Hematopoietic multipotent progenitor cell treated with erythropoietin and hydrocortisone succinate and interleukin-3 and kit ligand, for 15 days (in vitro differentiated cells): Measurements from ENCODE around the gene IQCF2.
"Not testable (repeated sequence)": the region's sequence is repeated elsewhere in the genome, so short reads cannot be mapped to it uniquely, and the experiment has no call there.

Source experiments
- DNase-seq: peaks from one replicate; pipeline ENCODE4 v3.0.0-alpha.2; 2015; ENCODE audit warnings: low spot score

The IQCF2 gene

DNA sequence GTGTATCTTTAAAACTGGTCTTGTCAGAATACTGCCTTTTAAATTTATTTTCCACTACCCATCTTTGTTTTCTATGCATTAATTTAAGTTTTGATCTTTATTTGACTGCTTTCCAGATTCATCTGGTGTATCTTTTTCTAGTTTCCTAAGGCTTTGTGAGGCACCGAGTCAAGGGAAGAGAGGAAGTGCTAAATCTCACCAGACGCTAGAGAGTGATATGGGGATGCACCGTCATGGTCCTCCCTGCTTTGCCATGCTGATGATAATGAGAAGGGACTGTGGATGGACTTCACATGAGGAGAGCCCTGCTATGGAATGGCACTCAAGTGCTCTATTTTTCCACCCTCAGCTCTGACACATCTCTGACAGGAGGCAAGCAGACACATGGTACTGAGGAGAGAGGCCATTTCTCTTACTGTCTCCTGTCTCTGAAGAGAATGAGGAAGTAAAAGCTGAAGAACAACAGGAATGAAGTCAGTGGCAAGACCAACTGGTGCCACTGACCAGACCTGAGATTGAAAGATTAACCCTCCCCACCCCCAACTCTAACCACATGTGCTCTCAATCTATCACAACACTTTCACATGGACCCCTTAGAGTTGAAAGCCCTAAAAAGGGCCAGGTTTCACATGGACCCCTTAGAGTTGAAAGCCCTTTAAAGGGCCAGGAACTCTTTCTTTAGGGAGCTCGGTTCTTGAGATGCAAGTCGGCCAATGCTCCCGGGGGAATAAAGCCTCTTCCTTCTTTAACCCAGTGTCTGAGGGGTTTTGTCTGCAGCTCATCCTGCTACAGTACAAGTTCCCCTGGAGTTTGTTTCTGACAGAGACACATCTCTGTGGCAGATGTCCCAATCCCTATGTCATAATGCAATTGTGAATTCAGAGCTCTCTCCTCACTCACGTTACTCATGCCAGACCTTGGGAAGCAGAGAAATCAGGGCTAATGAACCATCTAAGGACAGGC lies at the start of gene IQCF2:
TSS of gene IQCF2 (plus strand) at position 913 of the 963 bp plus-strand sequence. CDS start 52 bp downstream, outside the sequence.
- no peak for DNase-seq

GRCh38 chr3:51813539-51813938 lies 47.9 kb upstream of the IQCF2 start:
- no peak for DNase-seq

GRCh38 chr3:51814034-51814433 lies 47.4 kb upstream of the IQCF2 start:
- no peak for DNase-seq

DNA sequence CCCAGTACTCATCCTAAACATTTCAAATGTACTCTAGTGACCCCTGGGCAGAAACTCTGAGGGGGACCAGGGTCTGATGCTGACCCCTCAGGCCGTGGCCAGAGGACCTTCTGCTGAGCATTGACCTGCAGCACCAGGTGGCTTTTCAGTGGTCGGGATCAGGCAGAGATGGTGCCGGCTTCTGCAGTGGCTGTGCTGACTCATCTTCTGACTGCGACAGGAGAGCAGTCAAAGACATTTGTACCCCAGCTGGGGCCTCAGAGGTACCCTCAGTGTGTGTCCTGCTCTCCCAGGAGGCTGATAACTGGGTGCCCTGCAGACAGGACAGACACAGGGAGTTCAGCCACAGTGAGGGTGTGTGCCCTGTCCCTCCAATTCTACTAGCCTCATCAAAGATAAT lies 45.8 kb upstream of the IQCF2 start:
- no peak for DNase-seq

- no peak for DNase-seq
Measured at GRCh38 chr3:51816723-51817122, 44.7 kb upstream of the IQCF2 start.

- DNase-seq, result no peak
Measured at GRCh38 chr3:51817375-51817774, 44.0 kb upstream of the IQCF2 start.

DNA sequence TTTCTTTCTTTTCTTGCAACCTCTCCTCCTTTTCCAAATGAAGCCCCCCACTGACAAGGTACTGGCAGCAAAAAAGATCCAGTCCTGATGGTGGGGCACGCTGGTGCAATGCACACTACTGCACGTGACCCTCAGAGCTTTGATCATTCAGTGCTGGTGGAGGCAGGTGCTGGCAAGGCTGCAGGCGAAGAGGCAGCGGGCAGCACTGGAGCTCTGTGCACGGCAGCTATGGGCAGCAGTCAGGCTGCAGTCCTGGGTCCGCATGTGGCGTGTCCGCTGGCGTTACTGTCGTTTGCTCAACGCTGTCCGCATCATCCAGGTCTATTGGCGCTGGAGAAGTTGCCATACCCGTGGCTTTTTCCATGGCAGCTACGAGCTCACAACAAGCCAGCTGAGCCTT lies 42.3 kb upstream of the IQCF2 start:
- no peak for DNase-seq

- DNase-seq, result no peak
Measured at GRCh38 chr3:51819709-51820406, 41.6 kb upstream of the IQCF2 start.

DNA sequence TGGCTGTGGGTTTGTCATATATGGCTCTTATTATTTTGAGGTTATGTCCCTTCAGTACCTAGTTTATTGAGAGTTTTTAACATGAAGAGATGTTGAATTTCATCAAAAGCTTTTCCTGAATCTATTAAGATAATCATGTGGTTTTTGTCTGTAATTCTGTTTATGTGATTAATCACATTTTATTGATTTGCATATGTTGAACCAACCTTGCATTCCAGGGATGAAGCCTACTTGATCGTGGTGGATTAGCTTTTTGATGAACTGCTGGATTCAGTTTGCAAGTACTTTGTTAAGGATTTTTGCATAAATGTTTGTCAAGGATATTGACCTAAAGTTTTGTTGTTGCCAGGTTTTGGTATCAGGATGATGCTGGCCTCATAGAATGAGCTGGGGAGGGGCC lies 33.1 kb upstream of the IQCF2 start:
- DNase-seq, result no peak

GRCh38 chr3:51830345-51830744 lies 31.1 kb upstream of the IQCF2 start:
- no peak for DNase-seq

DNA sequence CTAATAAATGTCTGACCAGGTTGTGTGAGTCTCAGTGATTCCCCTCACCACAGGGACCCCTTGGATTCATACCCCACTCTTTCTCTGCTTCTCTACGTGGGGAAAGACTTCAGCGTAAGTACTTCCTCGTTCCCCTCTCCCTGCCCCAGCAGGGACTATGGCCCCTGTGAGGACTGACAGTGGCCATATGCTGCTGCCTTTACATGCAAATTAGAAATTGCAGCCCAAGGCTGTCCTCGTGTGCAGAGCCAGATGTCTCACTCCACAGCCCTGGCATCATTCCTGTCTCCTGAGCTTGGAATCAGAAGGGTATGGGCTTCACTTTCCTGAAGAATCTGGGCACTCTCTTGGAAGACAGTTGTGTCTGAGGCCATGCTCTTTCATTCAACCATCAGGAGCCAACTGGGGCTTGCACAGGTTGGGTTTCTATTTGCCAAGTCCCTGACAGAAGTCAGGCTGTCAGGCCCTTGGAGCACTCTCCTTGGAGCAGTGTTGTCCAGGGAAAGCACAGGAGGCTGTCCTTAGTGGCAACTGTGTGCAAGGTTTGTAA lies 30.5 kb upstream of the IQCF2 start:
- no peak for DNase-seq

DNA sequence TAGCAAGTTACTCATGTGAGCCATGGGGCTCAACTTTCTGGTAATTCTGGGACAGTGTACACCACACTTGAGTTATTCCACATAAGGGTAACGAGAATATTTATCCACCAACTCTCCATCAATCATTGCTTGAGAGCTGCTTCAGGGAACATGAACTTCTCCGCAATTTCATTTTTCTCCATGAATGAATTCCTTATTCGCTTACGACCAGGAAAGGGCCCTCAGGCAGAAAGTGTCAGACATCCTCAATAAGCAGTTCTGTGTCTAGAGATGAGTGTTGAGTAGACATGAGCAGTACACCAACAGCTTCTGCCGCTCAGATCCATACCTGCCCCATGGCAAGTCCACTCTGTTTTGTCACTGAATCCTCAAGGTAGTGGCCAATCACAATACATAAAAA lies 24.8 kb upstream of the IQCF2 start:
- no peak for DNase-seq

DNA sequence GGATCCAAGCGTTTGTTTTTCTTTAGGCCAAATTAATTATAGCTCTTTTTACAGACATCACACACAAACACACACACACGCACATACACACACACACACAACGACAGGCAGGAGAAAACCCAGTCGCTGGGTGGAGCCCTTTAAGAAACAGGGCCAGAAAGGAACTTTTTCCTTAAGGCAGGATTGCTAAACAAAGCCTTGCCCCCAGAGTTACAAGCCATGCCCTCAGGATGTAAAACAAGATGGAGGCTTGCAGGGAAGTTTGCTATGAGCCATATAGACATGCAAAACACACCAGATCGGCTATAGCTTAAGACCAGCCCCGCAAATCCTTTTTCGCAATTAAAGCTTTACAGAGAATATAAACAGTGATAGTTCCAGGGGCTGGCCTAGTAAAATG lies 16.3 kb upstream of the IQCF2 start:
- no peak for DNase-seq

GRCh38 chr3:51855411-51855810 lies 6.0 kb upstream of the IQCF2 start:
- DNase-seq, result not testable (repeated sequence)

- DNase-seq, result no peak
Measured at GRCh38 chr3:51862886-51863285, 1.5 kb downstream of the IQCF2 start.

- not testable (repeated sequence) for DNase-seq
Measured at GRCh38 chr3:51868896-51869295, 7.5 kb downstream of the IQCF2 start.

DNA sequence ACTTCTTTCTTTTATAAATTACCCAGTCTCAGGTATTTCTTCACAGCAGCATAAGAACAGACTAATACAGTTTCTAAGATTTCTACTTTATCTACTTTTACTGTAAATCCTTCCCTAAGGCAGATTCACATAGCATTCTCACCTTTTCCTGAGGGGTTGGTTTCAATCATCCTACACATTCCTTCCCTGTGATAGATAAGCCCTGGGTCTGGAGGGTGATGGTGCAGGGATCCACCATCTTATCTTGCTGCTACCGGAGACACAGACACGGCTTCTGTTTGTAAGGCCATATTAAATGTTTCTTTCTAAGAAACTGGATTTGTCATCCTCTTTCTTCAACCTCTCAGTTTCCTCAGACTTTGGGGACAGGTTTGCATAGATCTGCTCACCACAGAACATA lies 7.9 kb downstream of the IQCF2 start:
- no peak for DNase-seq

GRCh38 chr3:51873253-51873766 lies 11.9 kb downstream of the IQCF2 start:
- DNase-seq, result no peak

- no peak for DNase-seq
Measured at GRCh38 chr3:51873876-51874275, 12.5 kb downstream of the IQCF2 start.

DNA sequence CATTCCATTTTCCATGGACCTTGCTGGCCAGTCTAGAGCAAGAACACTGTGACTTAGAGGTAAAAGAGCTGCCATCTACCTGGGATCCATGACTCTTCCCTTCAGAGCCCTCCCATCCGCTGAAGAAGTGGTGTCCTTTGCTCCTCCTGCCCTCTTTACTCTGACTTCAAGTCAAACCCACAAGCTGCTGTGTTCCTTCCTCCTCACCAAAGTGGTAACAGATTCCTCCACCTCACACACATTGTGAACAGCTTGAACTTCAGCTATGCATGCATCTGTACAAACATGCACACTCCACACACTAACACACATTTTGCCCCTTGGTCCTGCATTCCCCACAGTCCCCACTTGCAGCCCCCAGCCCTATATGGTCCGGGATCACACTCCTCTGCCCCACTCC lies 13.0 kb downstream of the IQCF2 start:
- no peak for DNase-seq

GRCh38 chr3:51874889-51875288 lies 13.5 kb downstream of the IQCF2 start:
- DNase-seq, result no peak

- no peak for DNase-seq
Measured at GRCh38 chr3:51875501-51875900, 14.1 kb downstream of the IQCF2 start, which contains the start of gene IQCF5. TSS of gene IQCF5 (minus strand) at chr3:51875601. CDS start at chr3:51875531, 70 bp downstream.

DNA sequence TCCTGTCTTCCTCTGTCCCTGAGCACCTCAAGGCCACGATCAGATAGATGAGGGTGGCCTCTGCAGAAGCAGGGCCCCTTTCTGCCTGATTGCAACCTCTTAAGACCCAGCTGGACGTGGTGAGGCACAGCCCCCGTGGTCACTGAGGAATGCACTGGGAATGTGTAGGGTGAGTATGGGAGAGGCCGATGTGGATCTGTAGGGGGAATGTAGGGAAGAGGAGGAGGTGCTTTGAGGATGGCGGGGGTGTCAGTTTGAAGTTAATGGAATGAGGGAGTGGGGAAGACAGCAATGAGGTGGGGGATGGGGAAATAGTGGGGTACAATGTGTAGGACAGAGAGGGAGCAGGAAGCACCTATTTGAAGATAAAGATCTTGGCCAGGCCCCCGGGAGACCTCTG lies 14.8 kb downstream of the IQCF2 start:
- DNase-seq, result no peak
